ENCODE data around the gene SSH3.

SSH3 gene

GRCh38 chr11:67345920-67346819 is 42.8 kb downstream of the SSH3 start:
- H3K4me2 ChIP-seq (ENCODE audit: low read length): peak overlapping the region; percentile 39
- 0 out of 2 replicates have a peak overlapping the region, but pooled peaks have one; percentile 4 for H3K4me3 ChIP-seq (ENCODE audit: low read length)
- H3K9me3 ChIP-seq (ENCODE audit: insufficient read depth, low read length): no peaks in the 10 kb centered on the region
- H3K9ac ChIP-seq (ENCODE audit: low read length): peak overlapping the region; percentile 6; the same call in 1 of the 2 replicates
- H2AFZ ChIP-seq (ENCODE audit: low read depth, low read length): no peak overlapping the region
- H3K79me2 ChIP-seq (ENCODE audit: low read length): no peaks in the 10 kb centered on the region
- H3K27me3 ChIP-seq (ENCODE audit: low read depth, low read length): no peaks in the 10 kb centered on the region
- H3K27ac ChIP-seq (ENCODE audit: low read length): peak overlapping the region; percentile 36; the same call in 1 of the 2 replicates
- H3K36me3 ChIP-seq (replicated peaks; ENCODE audit: low read depth, low read length): peaks cover 2% of the 10 kb centered on the region
- no peak for TF ChIP-seq EZH2phosphoT487 (IDR thresholded peaks at IDR 0.05; ENCODE audit: low read depth)
- TF ChIP-seq CTCF (IDR thresholded peaks at IDR 0.05; ENCODE audit: low read depth, low read length): peak; percentile 99
- peaks cover 71% of the 10 kb centered on the region for H3K4me1 ChIP-seq (ENCODE audit: low read length)
- H4K20me1 ChIP-seq (ENCODE audit: insufficient read depth, low read length): no peaks in the 10 kb centered on the region

- Histone ChIP-seq H3K36me3 (replicated peaks; ENCODE audit: low read depth, low read length) (peaks cover 13% of the 10 kb centered on the region), H3K79me2 (ENCODE audit: low read length) (peaks cover 15% of the 10 kb centered on the region), H3K27ac (ENCODE audit: low read length) (peak overlapping the region; percentile 76), H2AFZ (ENCODE audit: low read depth, low read length) (no peak overlapping the region), H3K4me3 (ENCODE audit: low read length) (peak overlapping the region; percentile 30), H3K4me2 (ENCODE audit: low read length) (peak overlapping the region; percentile 67), H3K4me1 (ENCODE audit: low read length) (peaks cover 80% of the 10 kb centered on the region), H4K20me1 (ENCODE audit: insufficient read depth, low read length) (no peaks in the 10 kb centered on the region), H3K9me3 (ENCODE audit: insufficient read depth, low read length) (no peaks in the 10 kb centered on the region), H3K27me3 (ENCODE audit: low read depth, low read length) (no peaks in the 10 kb centered on the region), H3K9ac (ENCODE audit: low read length) (peak overlapping the region; percentile 43; the same call in 1 of the 2 replicates)
- TF ChIP-seq EZH2phosphoT487 (IDR thresholded peaks at IDR 0.05; ENCODE audit: low read depth): no peak
- TF ChIP-seq CTCF (IDR thresholded peaks at IDR 0.05; ENCODE audit: low read depth, low read length): no peak
These were observed 44.8 kb downstream of the SSH3 start for GRCh38 chr11:67347964-67348749.

GRCh38 chr11:67349036-67349435 is 45.7 kb downstream of the SSH3 start:
- peak overlapping the region; percentile 39; the same call in 1 of the 2 replicates for H3K9ac ChIP-seq (ENCODE audit: low read length)
- H2AFZ ChIP-seq (ENCODE audit: low read depth, low read length): no peak overlapping the region
- peaks cover 15% of the 10 kb centered on the region for H3K79me2 ChIP-seq (ENCODE audit: low read length)
- TF ChIP-seq CTCF (IDR thresholded peaks at IDR 0.05; ENCODE audit: low read depth, low read length): no peak
- TF ChIP-seq EZH2phosphoT487 (IDR thresholded peaks at IDR 0.05; ENCODE audit: low read depth): no peak
- H3K4me3 ChIP-seq (ENCODE audit: low read length): no peak overlapping the region
- peaks cover 13% of the 10 kb centered on the region for H3K36me3 ChIP-seq (replicated peaks; ENCODE audit: low read depth, low read length)
- no peaks in the 10 kb centered on the region for H3K9me3 ChIP-seq (ENCODE audit: insufficient read depth, low read length)
- H3K27ac ChIP-seq (ENCODE audit: low read length): peak overlapping the region; percentile 76
- H3K4me2 ChIP-seq (ENCODE audit: low read length): peak overlapping the region; percentile 67
- peaks cover 80% of the 10 kb centered on the region for H3K4me1 ChIP-seq (ENCODE audit: low read length)
- no peaks in the 10 kb centered on the region for H4K20me1 ChIP-seq (ENCODE audit: insufficient read depth, low read length)
- no peaks in the 10 kb centered on the region for H3K27me3 ChIP-seq (ENCODE audit: low read depth, low read length)

- TF ChIP-seq EZH2phosphoT487 (IDR thresholded peaks at IDR 0.05; ENCODE audit: low read depth) (no peak), CTCF (IDR thresholded peaks at IDR 0.05; ENCODE audit: low read depth, low read length) (no peak)
- Histone ChIP-seq H3K36me3 (replicated peaks; ENCODE audit: low read depth, low read length) (peaks cover 13% of the 10 kb centered on the region), H3K4me2 (ENCODE audit: low read length) (peak overlapping the region; percentile 67), H3K27ac (ENCODE audit: low read length) (peak overlapping the region; percentile 76), H2AFZ (ENCODE audit: low read depth, low read length) (no peak overlapping the region), H3K9me3 (ENCODE audit: insufficient read depth, low read length) (no peaks in the 10 kb centered on the region), H3K4me3 (ENCODE audit: low read length) (no peak overlapping the region), H3K9ac (ENCODE audit: low read length) (peak overlapping the region; percentile 0; the same call in 1 of the 2 replicates), H3K4me1 (ENCODE audit: low read length) (peaks cover 80% of the 10 kb centered on the region), H3K27me3 (ENCODE audit: low read depth, low read length) (no peaks in the 10 kb centered on the region), H4K20me1 (ENCODE audit: insufficient read depth, low read length) (no peaks in the 10 kb centered on the region), H3K79me2 (ENCODE audit: low read length) (peaks cover 15% of the 10 kb centered on the region)
These were observed 46.1 kb downstream of the SSH3 start for GRCh38 chr11:67349457-67349856.
